Smooth muscle cell of trachea (primary cell): Measurements from ENCODE around the gene BCL10. TPM values are rescaled to one million over a fixed set of nuclear protein-coding genes. Genes with fewer than 3 reads are reported as not detected.

Experiments
- total RNA-seq: library from RNA; depleted of rRNA; stranded (reverse); fragments of >200 nt; gene quantifications from 2 replicates; pipeline ENCODE4 v1.2.1, GENCODE V29; 2014

Gene BCL10
- total RNA-seq, result 19.5 and 27.2 TPM in 2 replicates

GRCh38 chr1:85276215-85276977 is at the start of gene BCL10:
Gene BCL10 (minus strand): TSS chr1:85276632. CDS start chr1:85276352, 280 bp downstream.

GRCh38 chr1:85259118-85259911 is 17.1 kb downstream of the BCL10 start, which contains the start of gene C1orf52:
Gene C1orf52 (minus strand): TSS chr1:85259662. CDS start chr1:85259633, 29 bp downstream.

Other genes with a start within 250 kb of the BCL10 start
- 5.8 and 6.1 TPM in 2 replicates for gene MCOLN3, start 228.1 kb downstream of the BCL10 start, total RNA-seq
- gene SYDE2, start 75.6 kb downstream of the BCL10 start, total RNA-seq, result 4.9 and 5.6 TPM in 2 replicates
- 11.3 and 15.5 TPM in 2 replicates for gene C1orf52, start 17.0 kb downstream of the BCL10 start, total RNA-seq
- 31.3 and 31.4 TPM in 2 replicates for gene DDAH1, start 188.5 kb upstream of the BCL10 start, total RNA-seq